ENCODE data around the gene OR5A1. TPM values are rescaled to one million over a fixed set of nuclear protein-coding genes. Genes with fewer than 3 reads are reported as not detected.

Gene OR5A1
- total RNA-seq, result not detected
- long read RNA-seq, result 0 reads

DNA sequence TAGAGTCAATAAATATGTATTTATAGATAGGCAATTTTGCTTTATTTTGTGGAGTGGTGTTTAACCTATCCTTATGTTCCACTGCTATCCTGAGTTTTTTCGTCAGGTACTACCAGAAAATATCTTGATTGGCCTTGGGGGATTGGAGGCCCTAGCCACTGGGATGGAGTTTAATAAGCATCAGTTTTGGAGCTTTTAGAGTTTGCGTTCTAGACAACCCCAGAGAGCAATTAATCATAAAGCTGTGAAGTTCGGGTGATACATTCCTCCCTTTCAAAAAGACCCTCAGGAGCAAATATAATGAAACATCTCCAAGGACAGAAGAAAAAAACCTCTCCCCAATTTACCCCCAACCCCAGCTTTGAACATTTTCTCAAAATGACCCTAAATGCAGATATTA, at the start of gene OR5A1:
OR5A1 (plus strand) TSS at position 301 of the 400 bp plus-strand sequence. CDS start 6,700 bp downstream, outside the sequence.
- Histone ChIP-seq H3K9me3 (no peaks in the 10 kb centered on the region), H3K27me3 (ENCODE audit: low read depth) (no peaks in the 10 kb centered on the region), H3K4me1 (no peaks in the 10 kb centered on the region), H3K36me3 (no peaks in the 10 kb centered on the region), H3K27ac (no peak within 1 kb of the TSS), H3K4me3 (no peak within 1 kb of the TSS)
- DNase-seq, result no peak
- ATAC-seq, result no peak
- intact Hi-C loops (cut with DNase I), result no loop called here
- TF ChIP-seq, protein P1, sequence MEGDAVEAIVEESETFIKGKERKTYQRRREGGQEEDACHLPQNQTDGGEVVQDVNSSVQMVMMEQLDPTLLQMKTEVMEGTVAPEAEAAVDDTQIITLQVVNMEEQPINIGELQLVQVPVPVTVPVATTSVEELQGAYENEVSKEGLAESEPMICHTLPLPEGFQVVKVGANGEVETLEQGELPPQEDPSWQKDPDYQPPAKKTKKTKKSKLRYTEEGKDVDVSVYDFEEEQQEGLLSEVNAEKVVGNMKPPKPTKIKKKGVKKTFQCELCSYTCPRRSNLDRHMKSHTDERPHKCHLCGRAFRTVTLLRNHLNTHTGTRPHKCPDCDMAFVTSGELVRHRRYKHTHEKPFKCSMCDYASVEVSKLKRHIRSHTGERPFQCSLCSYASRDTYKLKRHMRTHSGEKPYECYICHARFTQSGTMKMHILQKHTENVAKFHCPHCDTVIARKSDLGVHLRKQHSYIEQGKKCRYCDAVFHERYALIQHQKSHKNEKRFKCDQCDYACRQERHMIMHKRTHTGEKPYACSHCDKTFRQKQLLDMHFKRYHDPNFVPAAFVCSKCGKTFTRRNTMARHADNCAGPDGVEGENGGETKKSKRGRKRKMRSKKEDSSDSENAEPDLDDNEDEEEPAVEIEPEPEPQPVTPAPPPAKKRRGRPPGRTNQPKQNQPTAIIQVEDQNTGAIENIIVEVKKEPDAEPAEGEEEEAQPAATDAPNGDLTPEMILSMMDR (IDR thresholded peaks at IDR 0.05), result no peak

DNA sequence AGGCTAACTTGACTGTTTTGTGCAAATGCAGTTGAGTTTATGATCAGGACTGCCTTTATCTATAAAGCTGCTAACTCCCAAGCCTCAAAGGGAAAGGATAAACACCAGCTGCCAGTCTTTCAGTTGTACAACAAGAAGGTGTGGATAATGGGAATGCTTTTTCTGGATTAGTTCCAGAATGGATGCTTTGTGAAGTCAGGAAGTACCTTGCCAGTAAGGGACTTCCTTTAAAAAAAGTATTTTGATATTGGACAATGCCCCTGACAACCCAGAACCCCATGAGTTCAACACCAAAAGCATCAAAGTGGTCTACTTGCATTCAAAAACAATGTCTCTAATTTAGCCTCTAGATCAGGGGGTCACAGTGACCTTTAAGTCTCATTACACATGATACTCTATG, 42.1 kb upstream of the OR5A1 start:
- no peak overlapping the region for H3K4me3 ChIP-seq
- TF ChIP-seq, protein P1 (IDR thresholded peaks at IDR 0.05), result no peak
- intact Hi-C loops (cut with DNase I), result no loop called here
- no peaks in the 10 kb centered on the region for H3K4me1 ChIP-seq
- DNase-seq (no peak), ATAC-seq (no peak)
- no peaks in the 10 kb centered on the region for H3K9me3 ChIP-seq
- no peaks in the 10 kb centered on the region for H3K36me3 ChIP-seq
- H3K27me3 ChIP-seq (ENCODE audit: low read depth), result no peaks in the 10 kb centered on the region
- H3K27ac ChIP-seq, result no peak overlapping the region

DNA sequence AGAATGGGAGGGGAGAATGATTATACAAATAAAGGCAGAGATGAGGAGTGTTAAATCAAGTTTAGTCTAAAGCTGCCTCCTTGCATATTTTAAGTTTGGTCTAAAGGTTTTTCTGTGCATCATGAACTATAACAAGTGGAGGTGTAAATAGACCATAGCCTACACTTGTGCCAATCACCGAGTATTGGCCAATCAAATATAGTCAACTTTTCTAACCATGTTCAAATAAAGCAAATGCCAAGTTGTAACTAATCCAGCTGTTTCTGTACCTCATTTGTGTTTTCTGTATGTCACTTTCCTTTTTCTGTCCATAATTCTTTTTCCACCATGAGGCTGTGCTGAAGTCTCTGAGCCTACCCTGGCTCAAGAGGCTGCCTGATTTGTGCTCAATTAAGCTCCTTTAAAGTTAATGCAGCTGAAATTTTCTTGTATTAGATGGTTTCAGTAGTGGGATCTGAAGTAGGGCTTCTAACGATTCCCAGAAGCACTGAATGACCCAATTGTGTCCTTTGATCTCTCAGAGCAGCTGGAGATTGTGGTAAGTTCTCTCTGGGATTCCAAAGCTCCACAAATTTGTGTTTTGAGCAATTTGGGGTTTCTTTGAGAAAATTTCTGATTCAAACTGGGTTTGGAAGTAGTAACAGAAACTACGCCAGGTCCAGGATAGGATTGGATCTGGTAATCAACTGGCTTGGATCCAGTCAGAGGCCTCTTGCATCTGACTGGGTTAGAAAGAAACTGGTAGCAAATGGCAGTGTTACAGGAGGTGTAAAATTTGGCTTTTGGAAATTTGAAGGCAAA, 35.6 kb upstream of the OR5A1 start:
- Histone ChIP-seq H3K4me3 (no peak overlapping the region), H3K9me3 (peaks cover 6% of the 10 kb centered on the region), H3K36me3 (no peaks in the 10 kb centered on the region), H3K4me1 (no peaks in the 10 kb centered on the region), H3K27ac (no peak overlapping the region), H3K27me3 (ENCODE audit: low read depth) (peaks cover 3% of the 10 kb centered on the region)
- ATAC-seq (no peak), DNase-seq (no peak)
- intact Hi-C loops (cut with DNase I), result no loop called here
- TF ChIP-seq, protein P1 (IDR thresholded peaks at IDR 0.05), result no peak

DNA sequence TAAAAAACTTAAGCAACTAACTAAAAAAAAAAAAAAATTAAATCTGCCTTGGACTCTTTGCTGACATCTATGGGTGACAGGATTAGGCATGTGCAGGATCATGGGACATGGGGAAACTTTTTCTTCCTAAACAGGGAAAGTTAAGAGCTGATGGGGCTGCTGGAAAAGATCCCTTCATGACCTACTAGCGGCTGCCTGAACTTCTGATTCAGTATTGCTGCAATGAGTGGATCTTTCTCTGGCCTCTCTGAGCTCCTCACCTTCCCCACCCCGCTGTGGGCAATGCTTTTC, 35.1 kb upstream of the OR5A1 start:
- H3K4me3 ChIP-seq, result no peak overlapping the region
- peaks cover 3% of the 10 kb centered on the region for H3K27me3 ChIP-seq (ENCODE audit: low read depth)
- TF ChIP-seq, protein P1 (IDR thresholded peaks at IDR 0.05), result no peak
- DNase-seq (no peak), ATAC-seq (no peak)
- H3K9me3 ChIP-seq, result peaks cover 6% of the 10 kb centered on the region
- H3K27ac ChIP-seq, result no peak overlapping the region
- H3K36me3 ChIP-seq, result no peaks in the 10 kb centered on the region
- H3K4me1 ChIP-seq, result no peaks in the 10 kb centered on the region
- intact Hi-C loops (cut with DNase I), result no loop called here

DNA sequence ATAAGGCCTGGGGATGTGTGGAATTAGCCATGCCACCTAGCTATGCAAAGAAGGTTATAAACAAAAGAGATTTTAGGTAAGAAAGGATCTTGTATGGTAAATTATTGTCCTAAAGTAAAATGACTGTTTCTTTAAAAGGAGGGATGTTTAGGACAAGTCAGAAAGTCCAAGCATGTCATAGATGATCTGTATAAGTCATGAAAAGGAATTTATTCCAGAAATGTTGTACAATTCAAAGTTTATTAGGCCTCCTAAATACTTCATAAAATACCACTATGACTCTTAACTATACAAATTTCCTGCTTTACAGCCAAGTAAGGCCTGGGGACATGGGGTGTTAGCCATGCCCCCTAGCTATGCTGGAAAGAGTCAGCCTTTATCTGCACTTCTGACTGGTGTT, 32.7 kb upstream of the OR5A1 start:
- intact Hi-C loops (cut with DNase I), result no loop called here
- H3K27ac ChIP-seq, result no peak overlapping the region
- H3K4me1 ChIP-seq, result no peaks in the 10 kb centered on the region
- peaks cover 3% of the 10 kb centered on the region for H3K27me3 ChIP-seq (ENCODE audit: low read depth)
- DNase-seq, result no peak
- no peaks in the 10 kb centered on the region for H3K36me3 ChIP-seq
- ATAC-seq, result no peak
- H3K9me3 ChIP-seq, result peaks cover 6% of the 10 kb centered on the region
- TF ChIP-seq, protein P1 (IDR thresholded peaks at IDR 0.05), result no peak
- no peak overlapping the region for H3K4me3 ChIP-seq
